ENCODE measurements around the gene LRCH4.

Gene LRCH4

GRCh38 chr7:100575206-100575631, 10.7 kb downstream of the LRCH4 start:
- no peak overlapping the region for H3K27ac ChIP-seq (ENCODE audit: low read depth, low read length)

DNA sequence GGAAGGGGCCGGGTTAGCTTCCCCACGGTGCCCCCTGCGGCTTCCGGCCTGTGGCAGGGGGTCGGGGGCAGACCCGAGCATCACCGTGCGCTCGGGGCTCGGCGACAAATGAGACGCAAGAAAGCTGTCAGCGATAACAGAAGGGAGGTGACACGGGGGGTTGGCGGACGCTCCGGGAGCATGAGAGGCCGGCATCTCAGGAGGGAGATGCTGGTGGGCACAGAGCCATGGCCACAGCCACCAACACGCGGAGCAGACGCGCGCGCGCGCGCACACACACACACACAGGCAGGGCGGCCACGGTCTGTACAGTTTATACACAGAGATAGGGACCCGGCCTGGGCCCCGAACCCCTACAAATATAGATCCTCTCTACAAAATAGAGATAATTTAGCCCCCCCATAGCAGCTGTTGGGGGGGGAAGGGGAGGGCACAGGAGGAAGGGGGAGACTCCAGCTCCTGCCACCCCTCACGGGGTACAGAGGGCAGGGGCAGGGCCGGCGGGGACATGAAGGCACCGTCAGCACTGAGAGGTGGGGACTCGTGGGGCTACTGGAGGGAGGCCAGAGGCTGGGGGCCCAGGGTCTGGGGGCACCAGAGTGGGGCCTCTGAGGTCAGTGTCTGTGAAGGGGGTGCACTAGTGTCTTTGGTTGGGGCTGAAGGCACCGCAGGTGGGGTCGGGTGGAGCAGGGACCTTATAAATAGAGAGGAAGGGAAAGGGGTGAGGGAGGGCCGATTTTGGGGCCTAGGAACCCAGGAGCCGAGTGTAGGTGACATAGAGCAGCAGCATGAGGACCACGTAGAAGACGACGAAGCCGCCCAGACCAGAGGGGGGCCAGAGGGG, 11.3 kb downstream of the LRCH4 start:
- Histone ChIP-seq H3K36me3 (ENCODE audit: low read length) (no peaks in the 10 kb centered on the region), H3K9me3 (ENCODE audit: insufficient read depth, low read length) (no peaks in the 10 kb centered on the region), H3K79me2 (ENCODE audit: insufficient read depth, low read length) (no peaks in the 10 kb centered on the region), H3F3A (ENCODE audit: insufficient read depth) (no peaks in the 10 kb centered on the region), H3K9me2 (replicated peaks; ENCODE audit: insufficient read depth, low read length) (no peaks in the 10 kb centered on the region), H3K9ac (ENCODE audit: low read length) (no peak overlapping the region), H3K4me2 (ENCODE audit: low read depth, low read length, poor library complexity, severe bottlenecking) (no peak overlapping the region), H4K20me1 (ENCODE audit: low read depth, low read length) (no peaks in the 10 kb centered on the region), H3K27me3 (ENCODE audit: low read length) (no peaks in the 10 kb centered on the region), H3K4me3 (ENCODE audit: insufficient read depth, low read length, poor library complexity, severe bottlenecking) (no peak overlapping the region), H2AFZ (ENCODE audit: low read depth, low read length, severe bottlenecking) (no peak overlapping the region), H3K27ac (ENCODE audit: low read depth, low read length) (no peak overlapping the region)
- TF ChIP-seq, protein P1, sequence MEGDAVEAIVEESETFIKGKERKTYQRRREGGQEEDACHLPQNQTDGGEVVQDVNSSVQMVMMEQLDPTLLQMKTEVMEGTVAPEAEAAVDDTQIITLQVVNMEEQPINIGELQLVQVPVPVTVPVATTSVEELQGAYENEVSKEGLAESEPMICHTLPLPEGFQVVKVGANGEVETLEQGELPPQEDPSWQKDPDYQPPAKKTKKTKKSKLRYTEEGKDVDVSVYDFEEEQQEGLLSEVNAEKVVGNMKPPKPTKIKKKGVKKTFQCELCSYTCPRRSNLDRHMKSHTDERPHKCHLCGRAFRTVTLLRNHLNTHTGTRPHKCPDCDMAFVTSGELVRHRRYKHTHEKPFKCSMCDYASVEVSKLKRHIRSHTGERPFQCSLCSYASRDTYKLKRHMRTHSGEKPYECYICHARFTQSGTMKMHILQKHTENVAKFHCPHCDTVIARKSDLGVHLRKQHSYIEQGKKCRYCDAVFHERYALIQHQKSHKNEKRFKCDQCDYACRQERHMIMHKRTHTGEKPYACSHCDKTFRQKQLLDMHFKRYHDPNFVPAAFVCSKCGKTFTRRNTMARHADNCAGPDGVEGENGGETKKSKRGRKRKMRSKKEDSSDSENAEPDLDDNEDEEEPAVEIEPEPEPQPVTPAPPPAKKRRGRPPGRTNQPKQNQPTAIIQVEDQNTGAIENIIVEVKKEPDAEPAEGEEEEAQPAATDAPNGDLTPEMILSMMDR (IDR thresholded peaks at IDR 0.05; ENCODE audit: insufficient read depth, low read length, poor library complexity, severe bottlenecking): no peak
- no peak for TF ChIP-seq EZH2phosphoT487 (conservative IDR thresholded peaks at IDR 0.05; ENCODE audit: low read length)

More at GRCh38 chr7:100575206-100575631, 10.7 kb downstream of the LRCH4 start:
- H3F3A ChIP-seq (ENCODE audit: insufficient read depth): no peaks in the 10 kb centered on the region
- H3K27me3 ChIP-seq (ENCODE audit: low read length): no peaks in the 10 kb centered on the region
- H2AFZ ChIP-seq (ENCODE audit: low read depth, low read length, severe bottlenecking): no peak overlapping the region
- no peaks in the 10 kb centered on the region for H3K9me3 ChIP-seq (ENCODE audit: insufficient read depth, low read length)
- H3K4me2 ChIP-seq (ENCODE audit: low read depth, low read length, poor library complexity, severe bottlenecking): no peak overlapping the region
- H4K20me1 ChIP-seq (ENCODE audit: low read depth, low read length): no peaks in the 10 kb centered on the region
- no peaks in the 10 kb centered on the region for H3K79me2 ChIP-seq (ENCODE audit: insufficient read depth, low read length)
- H3K36me3 ChIP-seq (ENCODE audit: low read length): no peaks in the 10 kb centered on the region
- no peak overlapping the region for H3K9ac ChIP-seq (ENCODE audit: low read length)
- H3K9me2 ChIP-seq (replicated peaks; ENCODE audit: insufficient read depth, low read length): no peaks in the 10 kb centered on the region
- TF ChIP-seq, protein P1 (IDR thresholded peaks at IDR 0.05; ENCODE audit: insufficient read depth, low read length, poor library complexity, severe bottlenecking): no peak
- no peak for TF ChIP-seq EZH2phosphoT487 (conservative IDR thresholded peaks at IDR 0.05; ENCODE audit: low read length)
- no peak overlapping the region for H3K4me3 ChIP-seq (ENCODE audit: insufficient read depth, low read length, poor library complexity, severe bottlenecking)

DNA sequence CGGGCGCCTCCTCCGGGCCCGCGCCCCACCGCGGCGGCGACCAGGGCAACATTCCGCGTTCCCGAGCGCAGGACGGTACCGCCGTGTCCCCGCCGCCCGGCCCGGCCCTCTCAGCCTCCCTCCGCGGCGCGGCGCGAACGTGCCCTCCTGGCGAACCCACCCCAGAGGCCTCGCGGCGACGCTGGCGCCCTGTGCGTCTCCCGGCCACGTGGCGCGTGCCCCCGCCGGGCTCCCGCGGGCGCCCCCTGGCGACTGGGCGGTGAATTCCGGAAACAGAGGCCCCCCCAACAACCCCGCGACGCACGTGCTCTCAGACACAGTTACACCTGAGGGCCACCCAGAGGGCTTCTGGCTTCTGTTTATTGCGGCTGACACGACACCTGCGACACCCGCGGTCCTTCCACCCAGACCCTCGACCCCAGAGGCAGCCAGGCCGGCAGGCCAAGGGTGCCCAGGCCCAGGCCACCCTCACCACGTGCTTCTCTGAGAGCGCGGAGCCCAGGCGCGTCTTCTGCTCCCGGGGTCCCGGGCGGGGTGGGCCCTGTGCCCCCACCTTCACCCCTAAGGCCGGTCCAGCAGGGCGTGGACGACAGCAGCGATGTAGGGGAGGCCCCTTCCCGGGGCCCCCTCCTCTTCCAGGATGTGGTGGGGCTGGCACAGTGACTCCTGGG, 12.1 kb downstream of the LRCH4 start, which contains the start of gene SAP25:
Gene SAP25 (minus strand): TSS at position 210 of the 671 bp plus-strand sequence. CDS start 158 bp downstream, at position 52.
- no peaks in the 10 kb centered on the region for H3K79me2 ChIP-seq (ENCODE audit: insufficient read depth, low read length)
- no peak within 1 kb of the TSS for H3K27ac ChIP-seq (ENCODE audit: low read depth, low read length)
- no peak within 1 kb of the TSS for H3K4me2 ChIP-seq (ENCODE audit: low read depth, low read length, poor library complexity, severe bottlenecking)
- H3K9me2 ChIP-seq (replicated peaks; ENCODE audit: insufficient read depth, low read length): no peaks in the 10 kb centered on the region
- H4K20me1 ChIP-seq (ENCODE audit: low read depth, low read length): no peaks in the 10 kb centered on the region
- H3K36me3 ChIP-seq (ENCODE audit: low read length): no peaks in the 10 kb centered on the region
- no peaks in the 10 kb centered on the region for H3K27me3 ChIP-seq (ENCODE audit: low read length)
- H2AFZ ChIP-seq (ENCODE audit: low read depth, low read length, severe bottlenecking): no peak within 1 kb of the TSS
- no peak for TF ChIP-seq EZH2phosphoT487 (conservative IDR thresholded peaks at IDR 0.05; ENCODE audit: low read length)
- TF ChIP-seq, protein P1 (IDR thresholded peaks at IDR 0.05; ENCODE audit: insufficient read depth, low read length, poor library complexity, severe bottlenecking): no peak
- no peak within 1 kb of the TSS for H3K4me3 ChIP-seq (ENCODE audit: insufficient read depth, low read length, poor library complexity, severe bottlenecking)
- H3K9ac ChIP-seq (ENCODE audit: low read length): no peak within 1 kb of the TSS
- H3K9me3 ChIP-seq (ENCODE audit: insufficient read depth, low read length): no peaks in the 10 kb centered on the region
- no peaks in the 10 kb centered on the region for H3F3A ChIP-seq (ENCODE audit: insufficient read depth)

All from SU-DHL-6 (cell line).